ENCODE measurements around the gene CRYGD. TPM values are rescaled to one million over a fixed set of nuclear protein-coding genes. Genes with fewer than 3 reads are reported as not detected.

Gene CRYGD
- polyA plus RNA-seq, 3 donors: not detected

DNA sequence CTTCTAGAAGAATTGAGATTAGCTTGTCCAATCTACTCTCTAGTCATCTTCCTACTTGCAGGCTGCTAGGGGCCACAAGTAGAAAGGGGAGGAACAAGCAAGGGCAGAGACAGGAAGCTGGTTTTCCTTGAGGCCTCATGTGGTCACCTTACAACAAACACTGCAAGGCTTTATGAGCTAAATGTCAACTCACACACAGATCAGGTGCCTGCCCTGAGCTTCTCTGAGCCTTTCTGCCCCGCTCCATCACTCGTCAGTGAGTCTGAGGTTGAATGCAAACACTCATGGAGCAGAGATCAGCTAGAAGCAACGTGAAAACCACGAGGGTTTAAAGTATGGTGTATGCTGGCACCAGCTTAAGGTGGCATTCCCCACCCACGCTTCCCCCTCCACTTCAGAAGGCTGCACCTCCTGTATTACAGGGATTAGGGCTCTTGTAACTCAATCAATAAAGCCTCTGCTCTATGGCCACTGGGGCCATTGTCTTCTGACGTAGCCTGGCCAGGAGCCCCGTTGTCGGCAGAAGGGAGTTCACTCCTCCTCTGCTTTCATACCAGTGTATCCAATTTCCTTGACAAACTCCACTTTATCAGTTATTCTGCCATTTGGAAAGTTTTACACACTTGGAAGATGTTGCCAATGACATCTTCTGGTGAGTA is 10.7 kb upstream of the CRYGD start:
- no peak overlapping the region for H3K27ac ChIP-seq (ENCODE audit: low read depth in 1 of 2, low read length in 2 of 2)
- peaks cover 0 to 21% of the 10 kb centered on the region in 2 donors for H3K9me3 ChIP-seq (replicated peaks in 1 of 2; ENCODE audit: control insufficient read depth in 1 of 2, insufficient read depth in 1 of 2, low read length in 2 of 2)
- H3K9me3 Mint-ChIP-seq: peaks cover 4 to 28% (median 18%) of the 10 kb centered on the region in 7 donors
- no peak overlapping the region for H3K27ac Mint-ChIP-seq
- H2AFZ ChIP-seq (ENCODE audit: insufficient read depth, low read depth, low read length, poor library complexity, severe bottlenecking): peak overlapping the region; percentile 31
- H3K9ac ChIP-seq (ENCODE audit: insufficient read depth, low read length, poor library complexity, severe bottlenecking): no peak overlapping the region
- 25% methylated on average over 4 of the region's 8 CpGs for WGBS (ENCODE audit: insufficient coverage)
- TF ChIP-seq, protein P1, sequence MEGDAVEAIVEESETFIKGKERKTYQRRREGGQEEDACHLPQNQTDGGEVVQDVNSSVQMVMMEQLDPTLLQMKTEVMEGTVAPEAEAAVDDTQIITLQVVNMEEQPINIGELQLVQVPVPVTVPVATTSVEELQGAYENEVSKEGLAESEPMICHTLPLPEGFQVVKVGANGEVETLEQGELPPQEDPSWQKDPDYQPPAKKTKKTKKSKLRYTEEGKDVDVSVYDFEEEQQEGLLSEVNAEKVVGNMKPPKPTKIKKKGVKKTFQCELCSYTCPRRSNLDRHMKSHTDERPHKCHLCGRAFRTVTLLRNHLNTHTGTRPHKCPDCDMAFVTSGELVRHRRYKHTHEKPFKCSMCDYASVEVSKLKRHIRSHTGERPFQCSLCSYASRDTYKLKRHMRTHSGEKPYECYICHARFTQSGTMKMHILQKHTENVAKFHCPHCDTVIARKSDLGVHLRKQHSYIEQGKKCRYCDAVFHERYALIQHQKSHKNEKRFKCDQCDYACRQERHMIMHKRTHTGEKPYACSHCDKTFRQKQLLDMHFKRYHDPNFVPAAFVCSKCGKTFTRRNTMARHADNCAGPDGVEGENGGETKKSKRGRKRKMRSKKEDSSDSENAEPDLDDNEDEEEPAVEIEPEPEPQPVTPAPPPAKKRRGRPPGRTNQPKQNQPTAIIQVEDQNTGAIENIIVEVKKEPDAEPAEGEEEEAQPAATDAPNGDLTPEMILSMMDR (IDR thresholded peaks at IDR 0.05): no peak
- no peaks in the 10 kb centered on the region for H3K79me2 ChIP-seq (ENCODE audit: insufficient read depth, low read length)
- H3K4me3 Mint-ChIP-seq: no peak overlapping the region
- intact Hi-C loops (cut with micrococcal nuclease): no loop called here
- peaks cover 5 to 6% of the 10 kb centered on the region in 2 donors for H3K4me1 ChIP-seq (ENCODE audit: control insufficient read depth in 1 of 2, insufficient read depth in 2 of 2, low read length in 2 of 2)
- no peaks in the 10 kb centered on the region for H3K36me3 ChIP-seq (replicated peaks in 1 of 2; ENCODE audit: control insufficient read depth in 1 of 2, insufficient read depth in 2 of 2, low read length in 2 of 2)
- H3K27me3 Mint-ChIP-seq (ENCODE audit: low read depth in 3 of 3): peaks cover 0 to 3% (median 0%) of the 10 kb centered on the region in 3 donors
- DNase-seq: no peak
- H3K4me3 ChIP-seq (replicated peaks in 1 of 3; ENCODE audit: low read depth in 2 of 3, low read length in 3 of 3): no peak overlapping the region
- H3K4me1 Mint-ChIP-seq: peaks cover 7% of the 10 kb centered on the region
- no peaks in the 10 kb centered on the region for H3K36me3 Mint-ChIP-seq
- no peaks in the 10 kb centered on the region for H4K20me1 ChIP-seq (ENCODE audit: insufficient read depth, low read length)
- H3K27me3 ChIP-seq (ENCODE audit: control insufficient read depth in 2 of 2, insufficient read depth in 2 of 2, low read length in 2 of 2): no peaks in the 10 kb centered on the region
- no peak overlapping the region for H3K4me2 ChIP-seq (replicated peaks; ENCODE audit: extremely low read depth, low read length, poor library complexity, severe bottlenecking)

DNA sequence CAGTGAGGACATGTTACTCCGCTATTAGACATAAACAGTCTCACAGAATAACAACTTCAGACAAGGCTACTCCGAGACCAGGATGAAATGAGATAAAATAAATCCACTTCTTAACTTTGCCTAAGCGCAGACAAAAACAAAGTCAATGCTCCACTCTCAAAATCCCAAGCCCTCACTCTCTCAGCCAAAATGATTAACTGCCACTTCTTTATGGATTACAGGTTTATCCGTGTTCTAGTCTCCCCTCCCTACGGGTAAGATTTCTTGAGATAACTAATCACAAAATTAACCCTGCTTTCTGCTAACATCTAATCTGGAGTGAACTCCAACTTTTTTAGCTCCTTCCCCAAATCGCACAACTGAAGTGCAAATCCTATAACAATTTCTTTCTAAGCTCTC is 6.4 kb upstream of the CRYGD start:
- Histone ChIP-seq H3K27me3 (ENCODE audit: control insufficient read depth in 2 of 2, insufficient read depth in 2 of 2, low read length in 2 of 2) (no peaks in the 10 kb centered on the region), H3K4me1 (ENCODE audit: control insufficient read depth in 1 of 2, insufficient read depth in 2 of 2, low read length in 2 of 2) (peaks cover 5 to 6% of the 10 kb centered on the region in 2 donors), H2AFZ (ENCODE audit: insufficient read depth, low read depth, low read length, poor library complexity, severe bottlenecking) (no peak overlapping the region), H3K4me2 (replicated peaks; ENCODE audit: extremely low read depth, low read length, poor library complexity, severe bottlenecking) (no peak overlapping the region), H3K9me3 (replicated peaks in 1 of 2; ENCODE audit: control insufficient read depth in 1 of 2, insufficient read depth in 1 of 2, low read length in 2 of 2) (no peaks in the 10 kb centered on the region), H3K4me3 (replicated peaks in 1 of 3; ENCODE audit: low read depth in 2 of 3, low read length in 3 of 3) (no peak overlapping the region), H3K9ac (ENCODE audit: insufficient read depth, low read length, poor library complexity, severe bottlenecking) (no peak overlapping the region), H3K27ac (ENCODE audit: low read depth in 1 of 2, low read length in 2 of 2) (no peak overlapping the region), H3K79me2 (ENCODE audit: insufficient read depth, low read length) (no peaks in the 10 kb centered on the region), H3K36me3 (replicated peaks in 1 of 2; ENCODE audit: control insufficient read depth in 1 of 2, insufficient read depth in 2 of 2, low read length in 2 of 2) (no peaks in the 10 kb centered on the region), H4K20me1 (ENCODE audit: insufficient read depth, low read length) (no peaks in the 10 kb centered on the region)
- H3K36me3 Mint-ChIP-seq: no peaks in the 10 kb centered on the region
- H3K4me3 Mint-ChIP-seq: no peak overlapping the region
- peaks cover 7% of the 10 kb centered on the region for H3K4me1 Mint-ChIP-seq
- peak overlapping the region in 1 of 7 donors; percentile 30 for H3K27ac Mint-ChIP-seq
- intact Hi-C loops (cut with micrococcal nuclease): no loop called here
- 97% methylated on average over 5 of the region's 6 CpGs for WGBS (ENCODE audit: insufficient coverage)
- peaks cover 0 to 6% (median 0%) of the 10 kb centered on the region in 7 donors for H3K9me3 Mint-ChIP-seq
- DNase-seq: no peak
- TF ChIP-seq, protein P1 (IDR thresholded peaks at IDR 0.05): no peak
- peaks cover 0 to 3% (median 1%) of the 10 kb centered on the region in 3 donors for H3K27me3 Mint-ChIP-seq (ENCODE audit: low read depth in 3 of 3)
